IPS-NIHi7 (cell line): ENCODE measurements around the gene EEIG2.

ENCODE experiments used
- DNase-seq: peaks from one replicate; pipeline ENCODE4 v3.0.0; 2012; ENCODE audit warnings: mixed read lengths; ENCODE audit errors: extremely low spot score

EEIG2 gene

DNA sequence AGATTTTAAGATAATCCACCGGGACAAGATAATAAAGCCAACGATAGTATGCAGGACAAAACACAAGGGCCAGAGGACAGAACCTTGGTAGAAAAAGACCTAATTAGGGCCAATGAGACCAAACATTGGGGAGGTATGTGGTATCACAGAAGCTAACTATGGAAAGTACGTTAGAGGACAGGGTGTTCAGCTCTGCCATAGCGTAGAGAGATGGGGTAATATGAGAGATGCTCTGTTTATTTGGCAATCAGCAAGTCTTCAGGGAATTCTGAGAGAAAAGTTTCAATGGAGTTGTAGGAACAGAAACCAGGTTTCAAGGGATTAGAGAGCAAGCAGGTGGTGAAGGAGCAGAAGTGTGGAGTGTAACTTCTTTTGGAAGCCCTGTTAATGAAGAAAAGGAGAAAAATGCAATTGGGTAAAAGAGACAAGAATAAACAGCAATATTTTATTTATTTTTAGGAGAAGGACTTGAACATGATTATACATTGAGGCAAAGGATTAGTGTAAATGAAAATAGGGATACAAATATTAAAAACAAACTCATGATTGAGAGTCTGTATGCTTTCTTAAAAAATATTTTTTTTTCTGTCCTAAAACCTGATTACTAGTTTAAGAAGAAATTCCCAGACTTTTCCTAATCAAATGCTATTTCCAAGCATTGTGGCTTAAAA is 24.0 kb downstream of the EEIG2 start:
- DNase-seq, result no peak

- DNase-seq, result no peak
These were observed 24.5 kb downstream of the EEIG2 start for GRCh38 chr1:108584428-108584856.

- DNase-seq, result no peak
These were observed 25.4 kb downstream of the EEIG2 start for GRCh38 chr1:108585313-108585712.

DNA sequence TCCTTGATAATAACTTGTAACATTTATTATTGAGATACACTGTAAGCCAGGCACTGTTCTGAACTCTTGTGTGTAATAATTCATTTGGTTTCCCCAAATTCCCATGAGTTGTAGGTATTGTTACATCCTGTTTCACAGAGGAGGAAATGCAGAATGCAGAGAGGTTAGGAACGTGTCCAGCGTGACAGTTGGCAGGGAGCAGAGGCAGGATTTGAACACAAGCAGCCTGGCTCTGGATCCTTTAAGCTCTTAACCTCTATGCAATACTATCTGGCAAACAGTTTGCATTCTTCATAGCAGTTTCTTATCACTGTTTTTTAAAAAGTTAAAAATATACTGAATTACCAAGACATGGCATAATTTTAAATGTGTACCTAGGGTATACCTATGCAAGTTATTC is 30.5 kb downstream of the EEIG2 start:
- DNase-seq, result no peak

GRCh38 chr1:108590957-108591356 is 31.1 kb downstream of the EEIG2 start:
- DNase-seq, result no peak

DNA sequence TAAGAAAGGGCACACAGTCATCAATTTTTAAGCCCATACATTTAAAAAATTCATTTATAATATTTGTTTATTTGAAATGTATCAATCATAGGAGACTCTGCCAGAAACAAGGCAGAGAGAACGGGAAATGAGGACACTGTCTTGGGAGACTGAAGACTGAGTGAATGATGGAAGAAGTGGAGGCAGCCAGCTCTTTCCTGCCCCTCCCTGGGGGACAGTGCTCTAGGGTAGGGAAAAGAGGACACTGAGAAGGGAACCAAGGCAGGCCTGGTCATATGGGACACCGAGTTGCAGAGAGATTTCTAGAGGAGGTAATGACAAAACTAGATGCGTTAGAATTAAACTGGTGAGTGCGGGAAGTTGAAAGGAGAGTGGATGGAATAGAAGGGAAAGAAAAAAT is 31.6 kb downstream of the EEIG2 start:
- no peak for DNase-seq

DNA sequence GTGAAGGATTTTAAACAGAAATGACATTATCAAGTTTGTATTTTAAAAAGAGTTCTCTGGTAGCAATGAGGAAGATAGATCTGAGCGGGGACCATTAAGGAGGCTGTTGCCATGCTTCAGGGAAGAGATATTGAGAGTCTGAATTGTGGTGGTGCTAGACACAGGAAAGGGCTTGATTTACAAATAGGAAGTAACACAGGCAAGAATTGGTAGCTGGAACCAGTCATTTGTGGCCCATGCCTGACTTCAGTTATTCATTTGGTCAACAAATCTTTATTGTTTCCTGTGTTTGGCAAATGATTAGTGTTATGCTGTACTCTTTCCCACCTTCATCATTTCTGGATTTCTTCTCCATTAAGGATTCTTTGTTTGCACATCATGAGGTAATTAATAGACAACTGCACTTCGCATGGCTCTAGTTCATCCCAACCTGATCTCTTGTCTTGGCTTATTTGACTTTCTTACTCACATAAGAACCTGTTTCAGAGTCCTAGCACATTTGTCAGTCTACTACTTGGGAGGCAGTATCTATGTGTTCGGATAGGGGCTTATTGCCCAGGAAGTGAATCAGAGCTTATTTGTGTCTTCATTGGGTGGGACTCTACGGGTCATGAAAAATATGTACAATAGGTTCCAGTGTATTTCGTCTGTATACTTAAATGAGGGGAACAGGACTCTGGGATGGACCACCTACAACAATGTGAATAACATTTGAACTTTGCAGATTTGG is 32.3 kb downstream of the EEIG2 start:
- no peak for DNase-seq

DNA sequence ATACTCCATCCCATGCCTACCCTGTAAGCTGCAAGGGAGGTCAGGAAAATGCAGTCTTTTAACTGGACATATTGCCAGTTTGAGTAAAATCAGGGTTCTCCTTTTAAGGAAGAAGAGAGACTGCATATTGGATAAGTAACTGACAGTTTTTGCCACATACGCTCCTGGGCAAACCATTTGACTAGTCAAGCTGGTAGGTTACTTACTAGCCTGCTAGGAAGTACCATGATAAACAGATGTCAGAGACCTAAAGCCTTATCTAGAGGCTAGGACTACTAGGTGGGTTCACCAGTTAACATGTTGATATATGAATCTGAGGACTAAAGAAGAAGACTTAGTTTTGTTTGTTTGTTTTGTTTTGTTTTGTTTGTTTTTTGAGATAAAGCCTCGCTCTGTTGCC is 33.5 kb downstream of the EEIG2 start:
- no peak for DNase-seq

DNA sequence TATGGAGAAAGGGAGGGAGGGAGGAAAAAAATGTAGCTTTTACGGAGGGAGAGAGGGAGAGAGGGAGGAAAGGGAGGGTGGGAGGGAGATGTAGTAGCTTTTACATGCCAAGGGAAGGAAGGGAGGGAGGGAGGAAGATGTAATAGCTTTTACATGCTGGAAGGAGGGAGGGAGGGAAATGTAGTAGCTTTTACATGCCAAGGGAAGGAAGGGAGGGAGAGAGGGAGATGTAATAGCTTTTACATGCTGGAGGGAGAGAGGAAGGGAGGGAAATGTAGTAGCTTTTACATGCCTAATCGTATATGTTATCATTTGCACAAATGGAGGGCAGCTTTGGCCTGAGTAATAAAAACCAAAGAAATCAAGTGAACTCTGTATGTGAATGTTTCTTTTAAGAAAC is 35.6 kb downstream of the EEIG2 start:
- DNase-seq, result no peak

DNA sequence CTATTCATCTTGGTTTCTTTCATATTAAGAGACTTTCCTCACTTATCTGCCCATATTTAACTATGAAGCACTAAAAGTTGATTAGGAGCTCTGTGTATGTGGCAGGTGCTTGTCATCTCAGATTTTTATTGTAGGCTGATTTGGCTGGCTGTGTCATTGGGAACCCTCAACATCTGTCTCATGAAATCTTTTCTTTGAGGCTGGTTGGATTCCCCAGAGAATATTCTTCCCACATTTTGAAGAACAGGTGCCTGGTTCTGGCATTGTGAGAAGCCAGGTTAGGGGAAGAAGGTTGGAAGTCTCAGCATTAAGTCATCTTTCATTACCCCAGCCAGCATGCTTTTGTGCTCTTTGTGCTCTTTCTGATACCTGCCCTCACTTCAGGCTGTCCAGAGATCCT is 37.1 kb downstream of the EEIG2 start:
- no peak for DNase-seq

GRCh38 chr1:108598340-108598739 is 38.4 kb downstream of the EEIG2 start:
- DNase-seq, result no peak

GRCh38 chr1:108600504-108600903 is 40.6 kb downstream of the EEIG2 start:
- no peak for DNase-seq

DNA sequence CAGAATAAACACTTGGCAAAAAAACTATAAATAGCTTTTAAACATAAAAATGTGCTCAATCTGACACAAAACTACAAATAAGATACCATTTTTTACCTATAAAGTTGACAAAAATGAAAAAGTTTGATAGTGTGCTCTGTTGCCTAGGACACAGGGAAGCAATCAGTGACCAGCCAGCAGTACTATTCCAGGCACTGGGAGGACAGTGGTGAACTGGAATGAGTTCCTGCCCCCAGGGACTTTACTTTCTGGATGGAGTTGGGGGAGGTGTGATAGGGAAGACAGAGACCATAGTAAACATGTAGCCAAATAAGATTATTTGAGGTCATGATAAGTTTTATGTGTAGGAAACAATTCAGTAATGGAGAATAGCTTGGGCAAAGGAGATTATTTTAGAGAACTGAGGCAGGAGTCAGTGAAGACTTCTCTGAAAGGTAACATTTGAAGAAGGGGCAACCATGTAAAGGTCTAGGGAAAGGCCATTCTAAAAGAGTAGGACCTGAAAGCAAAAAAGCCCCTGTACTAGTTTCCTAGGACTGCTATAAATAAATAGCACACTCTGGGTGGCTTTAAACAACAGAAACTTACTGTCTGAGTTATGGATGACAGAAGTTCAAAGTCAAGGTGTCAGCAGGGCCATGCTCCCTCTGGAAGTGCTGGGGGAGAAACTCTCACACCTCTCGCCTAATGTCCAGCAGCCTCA is 42.0 kb downstream of the EEIG2 start:
- no peak for DNase-seq

DNA sequence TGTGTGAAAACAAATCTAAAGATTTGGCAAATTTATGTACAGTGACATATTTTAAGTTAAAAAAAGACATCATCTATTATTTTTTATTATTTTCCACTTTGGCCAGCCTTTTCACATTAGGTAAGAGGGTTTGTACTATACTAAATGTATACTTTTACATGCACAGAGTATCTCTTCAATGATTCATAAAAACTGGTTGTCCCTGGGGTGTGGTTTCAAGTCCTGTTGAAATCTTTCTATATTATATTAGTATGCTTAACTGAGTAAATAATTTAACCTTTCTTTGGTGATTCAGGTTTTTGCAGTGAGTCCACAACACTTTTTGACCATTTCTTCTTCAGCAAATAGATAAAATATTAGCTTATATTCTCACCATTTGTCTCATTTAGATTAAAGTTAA is 45.7 kb downstream of the EEIG2 start:
- DNase-seq, result no peak

DNA sequence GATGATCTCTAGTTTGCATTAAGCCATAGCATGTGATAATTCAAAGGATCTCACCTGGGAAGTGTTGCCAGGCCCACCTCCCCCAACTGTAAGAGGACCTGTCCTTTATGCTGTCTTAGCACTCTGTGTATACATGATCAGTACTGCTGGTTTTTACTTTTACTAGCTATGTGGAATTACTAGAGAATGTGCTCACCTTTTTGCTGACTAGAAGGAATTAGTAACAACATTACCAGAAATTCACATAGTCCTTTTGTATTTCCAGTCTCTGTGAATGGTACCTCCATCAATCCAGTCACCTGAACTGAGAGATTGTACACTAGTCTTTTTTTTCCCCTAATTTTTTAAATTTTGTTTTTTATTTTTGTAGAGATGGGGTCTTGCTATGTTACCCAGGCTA is 46.6 kb downstream of the EEIG2 start:
- DNase-seq, result no peak

DNA sequence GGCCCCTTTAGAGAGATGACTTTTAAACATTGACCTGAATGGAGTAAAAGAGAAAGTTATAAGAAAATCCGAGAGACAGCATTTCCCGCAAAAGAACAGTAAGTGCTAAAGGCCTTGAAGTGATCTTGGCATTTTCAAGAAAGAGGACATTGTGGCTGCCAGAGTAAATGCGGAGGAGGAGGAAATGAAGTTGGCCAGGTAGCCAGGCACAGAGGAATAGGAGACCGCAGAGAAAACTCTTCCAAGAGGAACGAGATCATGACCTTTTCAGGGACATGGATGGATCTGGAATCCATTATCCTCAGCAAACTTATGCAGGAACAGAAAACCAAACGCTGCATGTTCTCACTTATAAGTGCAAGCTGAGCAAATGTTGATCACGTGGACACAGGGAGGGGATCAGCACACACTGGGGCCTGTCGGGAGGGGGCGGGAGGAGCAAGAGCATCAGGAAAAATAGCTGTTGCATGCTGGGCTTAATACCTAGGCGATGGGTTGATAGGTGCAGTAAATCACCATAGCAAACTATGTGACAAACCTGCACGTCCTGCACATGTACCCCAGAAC is 49.7 kb downstream of the EEIG2 start:
- DNase-seq, result no peak
